ENCODE data around the gene ERICH2.

Gene ERICH2

DNA sequence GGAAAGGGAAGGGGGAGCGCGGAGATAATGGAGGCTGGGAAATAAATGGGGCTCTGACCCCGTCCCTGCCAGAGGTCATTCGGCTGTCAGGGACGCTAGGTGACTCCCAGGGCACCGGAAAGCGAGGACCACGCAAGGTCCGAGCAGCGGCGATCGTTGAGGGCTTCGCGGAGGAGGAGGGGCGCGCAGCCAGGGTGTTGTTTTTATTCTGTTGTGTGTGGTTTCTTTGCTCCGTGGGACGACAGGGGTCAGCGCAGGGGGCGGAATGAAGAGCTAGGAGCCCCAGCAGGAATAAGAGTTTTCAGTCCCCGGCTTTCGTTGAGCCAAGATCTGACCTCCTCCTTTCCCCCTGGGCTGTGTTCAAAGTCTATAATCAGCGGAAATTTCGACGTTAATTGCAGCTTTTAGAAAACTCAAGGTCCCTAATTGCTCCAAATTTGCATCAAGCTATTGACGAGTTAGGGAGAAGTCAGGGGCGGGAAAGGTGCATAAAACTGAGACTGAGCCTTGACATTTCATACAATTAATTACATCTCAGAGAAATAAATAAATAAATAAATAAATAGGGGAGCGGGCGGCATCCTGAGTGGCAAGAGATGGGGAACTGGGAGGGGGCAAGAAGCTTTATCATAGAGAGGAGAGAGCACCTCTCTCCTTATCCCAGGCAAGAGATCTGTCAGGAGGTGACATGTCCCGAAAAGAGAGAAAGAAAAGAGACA is 48.7 kb downstream of the ERICH2 start:
- Histone ChIP-seq H3K4me1 (ENCODE audit: control insufficient read depth in 1 of 2, insufficient read depth in 2 of 2, low read length in 2 of 2) (peaks cover 17 to 81% of the 10 kb centered on the region in 2 donors), H3K9me3 (ENCODE audit: control insufficient read depth in 1 of 2, low read length in 2 of 2) (peaks cover 0 to 9% of the 10 kb centered on the region in 2 donors), H3K27me3 (ENCODE audit: low read depth, low read length) (peaks cover 84% of the 10 kb centered on the region), H3K36me3 (ENCODE audit: control insufficient read depth in 1 of 2, insufficient read depth in 2 of 2, low read length in 2 of 2) (no peaks in the 10 kb centered on the region), H3K27ac (ENCODE audit: low read length) (no peak overlapping the region), H3K4me3 (ENCODE audit: low read depth in 1 of 2, low read length in 2 of 2) (peak overlapping the region in 1 of 2 donors; percentile 68)

GRCh38 chr2:170819680-170820664 is 49.8 kb downstream of the ERICH2 start:
- Histone ChIP-seq H3K9me3 (ENCODE audit: control insufficient read depth in 1 of 2, low read length in 2 of 2) (peaks cover 0 to 9% of the 10 kb centered on the region in 2 donors), H3K4me3 (ENCODE audit: low read depth in 1 of 2, low read length in 2 of 2) (peak overlapping the region; percentile 49 to 56), H3K4me1 (ENCODE audit: control insufficient read depth in 1 of 2, insufficient read depth in 2 of 2, low read length in 2 of 2) (peaks cover 17 to 82% of the 10 kb centered on the region in 2 donors), H3K27me3 (ENCODE audit: low read depth, low read length) (peaks cover 80% of the 10 kb centered on the region), H3K27ac (ENCODE audit: low read length) (no peak overlapping the region), H3K36me3 (ENCODE audit: control insufficient read depth in 1 of 2, insufficient read depth in 2 of 2, low read length in 2 of 2) (no peaks in the 10 kb centered on the region)

- Histone ChIP-seq H3K4me1 (ENCODE audit: control insufficient read depth in 1 of 2, insufficient read depth in 2 of 2, low read length in 2 of 2) (peaks cover 15 to 73% of the 10 kb centered on the region in 2 donors), H3K36me3 (ENCODE audit: control insufficient read depth in 1 of 2, insufficient read depth in 2 of 2, low read length in 2 of 2) (no peaks in the 10 kb centered on the region), H3K27me3 (ENCODE audit: low read depth, low read length) (peaks cover 71% of the 10 kb centered on the region), H3K9me3 (ENCODE audit: control insufficient read depth in 1 of 2, low read length in 2 of 2) (peaks cover 0 to 9% of the 10 kb centered on the region in 2 donors), H3K4me3 (ENCODE audit: low read depth in 1 of 2, low read length in 2 of 2) (peak overlapping the region; percentile 49 to 56), H3K27ac (ENCODE audit: low read length) (no peak overlapping the region)
These were observed 50.8 kb downstream of the ERICH2 start for GRCh38 chr2:170820757-170821530.

DNA sequence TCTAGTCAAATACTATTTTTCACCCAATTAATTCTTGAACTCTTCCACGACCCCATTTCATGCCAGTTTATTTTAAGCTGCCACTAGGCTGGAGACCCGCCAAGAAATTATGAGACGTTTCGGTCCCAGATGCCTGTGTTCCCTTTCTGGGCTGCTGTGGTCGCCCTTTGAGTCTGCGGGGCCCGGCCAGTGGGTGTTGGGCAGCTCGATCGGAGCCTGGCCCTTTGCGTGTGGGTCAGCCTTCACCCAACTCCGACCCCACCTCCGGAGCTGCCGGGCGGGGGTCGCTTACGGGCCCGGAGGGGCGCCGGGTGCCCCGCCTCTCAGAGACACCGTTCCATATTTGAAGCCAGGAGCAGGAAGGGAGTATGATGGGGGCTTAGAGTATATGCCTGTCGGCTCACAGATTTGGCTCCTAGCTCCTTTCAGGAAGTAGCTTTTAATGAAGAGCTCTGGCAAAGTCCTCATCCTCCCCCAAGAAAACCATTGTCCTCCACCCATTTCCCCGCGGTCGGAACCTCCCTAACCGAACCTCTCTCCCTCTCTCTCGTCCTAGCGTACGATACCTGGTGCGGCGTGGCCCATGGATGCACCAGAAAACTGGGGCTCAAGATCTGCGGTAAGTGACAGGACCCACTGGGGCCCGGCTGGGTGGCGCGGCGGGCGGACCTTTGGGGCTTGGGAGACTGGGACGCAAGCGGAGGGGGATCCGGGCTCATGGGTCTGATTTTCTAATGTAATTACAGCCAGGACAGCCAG is 51.5 kb downstream of the ERICH2 start:
- Histone ChIP-seq H3K9me3 (ENCODE audit: control insufficient read depth in 1 of 2, low read length in 2 of 2) (peaks cover 0 to 9% of the 10 kb centered on the region in 2 donors), H3K4me1 (ENCODE audit: control insufficient read depth in 1 of 2, insufficient read depth in 2 of 2, low read length in 2 of 2) (peaks cover 10 to 66% of the 10 kb centered on the region in 2 donors)

GRCh38 chr2:170822290-170823087 is 52.3 kb downstream of the ERICH2 start:
- Histone ChIP-seq H3K27ac (ENCODE audit: low read length) (no peak overlapping the region), H3K27me3 (ENCODE audit: low read depth, low read length) (peaks cover 61% of the 10 kb centered on the region), H3K9me3 (ENCODE audit: control insufficient read depth in 1 of 2, low read length in 2 of 2) (peaks cover 0 to 9% of the 10 kb centered on the region in 2 donors), H3K36me3 (ENCODE audit: control insufficient read depth in 1 of 2, insufficient read depth in 2 of 2, low read length in 2 of 2) (no peaks in the 10 kb centered on the region), H3K4me1 (ENCODE audit: control insufficient read depth in 1 of 2, insufficient read depth in 2 of 2, low read length in 2 of 2) (peaks cover 10 to 58% of the 10 kb centered on the region in 2 donors), H3K4me3 (ENCODE audit: low read depth in 1 of 2, low read length in 2 of 2) (peak overlapping the region in 1 of 2 donors; percentile 56)

More for the DNA sequence above, 51.5 kb downstream of the ERICH2 start:
- Histone ChIP-seq H3K27me3 (ENCODE audit: low read depth, low read length) (peaks cover 64% of the 10 kb centered on the region), H3K36me3 (ENCODE audit: control insufficient read depth in 1 of 2, insufficient read depth in 2 of 2, low read length in 2 of 2) (no peaks in the 10 kb centered on the region), H3K4me3 (ENCODE audit: low read depth in 1 of 2, low read length in 2 of 2) (peak overlapping the region in 1 of 2 donors; percentile 56), H3K27ac (ENCODE audit: low read length) (no peak overlapping the region)

DNA sequence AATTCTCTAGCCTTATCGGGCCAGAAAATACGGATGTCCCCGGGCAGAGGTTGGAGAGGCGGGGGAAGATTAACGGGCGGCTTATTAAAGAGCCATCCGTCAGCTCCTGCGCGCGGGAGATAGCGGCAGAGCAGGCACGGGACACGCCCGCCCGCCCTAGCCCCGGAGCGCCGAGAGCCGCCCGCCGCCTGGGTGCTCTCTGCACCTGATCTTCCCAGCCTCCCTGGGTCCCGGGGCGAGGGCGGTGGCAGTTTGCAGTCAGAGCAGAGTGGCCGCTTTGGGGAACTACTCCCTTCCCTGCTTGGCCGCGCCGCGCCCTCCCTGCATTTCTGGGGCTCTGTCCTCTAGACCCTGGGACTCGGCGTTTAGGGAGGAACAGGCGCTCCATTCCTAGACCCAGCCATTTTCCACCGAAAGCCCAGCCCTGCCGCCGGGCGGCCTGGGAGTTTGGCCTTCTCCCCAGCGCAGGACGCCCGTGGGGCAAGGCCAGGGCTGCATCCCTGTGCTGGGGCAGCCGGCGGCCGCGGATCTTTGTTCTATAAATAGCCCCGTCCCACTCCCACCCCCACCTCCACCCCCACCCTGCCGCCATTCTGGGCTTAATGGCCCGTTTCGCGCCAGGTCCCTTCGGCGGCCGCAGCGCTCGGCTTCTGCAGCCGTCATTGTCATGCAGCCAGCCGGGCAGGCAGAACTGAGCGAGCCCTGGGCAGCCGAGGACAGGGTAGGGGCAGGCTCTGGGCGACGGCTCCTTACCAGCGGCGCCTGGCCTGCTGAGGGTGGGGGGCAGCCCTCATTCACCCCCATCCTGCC is 53.1 kb downstream of the ERICH2 start:
- H3K27me3 ChIP-seq (ENCODE audit: low read depth, low read length): peaks cover 56% of the 10 kb centered on the region
- H3K4me1 ChIP-seq (ENCODE audit: control insufficient read depth in 1 of 2, insufficient read depth in 2 of 2, low read length in 2 of 2): peaks cover 10 to 50% of the 10 kb centered on the region in 2 donors
- peak overlapping the region in 1 of 2 donors; percentile 56 for H3K4me3 ChIP-seq (ENCODE audit: low read depth in 1 of 2, low read length in 2 of 2)
- no peaks in the 10 kb centered on the region for H3K36me3 ChIP-seq (ENCODE audit: control insufficient read depth in 1 of 2, insufficient read depth in 2 of 2, low read length in 2 of 2)
- peaks cover 0 to 9% of the 10 kb centered on the region in 2 donors for H3K9me3 ChIP-seq (ENCODE audit: control insufficient read depth in 1 of 2, low read length in 2 of 2)
- H3K27ac ChIP-seq (ENCODE audit: low read length): no peak overlapping the region

GRCh38 chr2:170823898-170824215 is 53.7 kb downstream of the ERICH2 start:
- Histone ChIP-seq H3K4me1 (ENCODE audit: control insufficient read depth in 1 of 2, insufficient read depth in 2 of 2, low read length in 2 of 2) (peaks cover 10 to 44% of the 10 kb centered on the region in 2 donors), H3K9me3 (ENCODE audit: control insufficient read depth in 1 of 2, low read length in 2 of 2) (peaks cover 0 to 9% of the 10 kb centered on the region in 2 donors), H3K27me3 (ENCODE audit: low read depth, low read length) (peaks cover 50% of the 10 kb centered on the region), H3K4me3 (ENCODE audit: low read depth in 1 of 2, low read length in 2 of 2) (peak overlapping the region in 1 of 2 donors; percentile 56), H3K27ac (ENCODE audit: low read length) (no peak overlapping the region), H3K36me3 (ENCODE audit: control insufficient read depth in 1 of 2, insufficient read depth in 2 of 2, low read length in 2 of 2) (no peaks in the 10 kb centered on the region)

DNA sequence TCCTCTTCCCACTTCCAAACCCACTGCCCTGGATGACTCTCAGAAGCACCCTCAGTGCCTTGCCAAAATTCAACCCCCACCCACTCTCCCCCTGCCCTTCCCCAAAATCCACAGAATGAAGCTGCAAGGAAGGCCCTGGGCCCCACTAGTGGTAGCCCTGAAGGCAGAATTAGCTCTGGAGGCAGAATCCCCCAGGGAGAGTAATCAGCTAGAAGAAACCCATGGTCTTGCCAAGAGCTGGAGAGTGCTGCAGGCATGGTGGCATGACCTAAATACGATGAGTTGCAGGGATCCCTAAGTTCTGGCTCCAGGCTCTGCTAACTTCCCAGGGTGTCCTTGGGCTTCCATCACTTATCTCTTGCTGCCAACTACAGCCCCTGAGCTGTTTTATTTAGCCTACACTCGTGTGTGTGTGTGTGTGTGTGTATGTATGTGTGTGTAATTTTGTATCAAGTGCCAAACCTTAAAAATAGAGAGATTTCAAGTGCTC is 54.4 kb downstream of the ERICH2 start:
- peaks cover 44% of the 10 kb centered on the region for H3K27me3 ChIP-seq (ENCODE audit: low read depth, low read length)
- peaks cover 10 to 42% of the 10 kb centered on the region in 2 donors for H3K4me1 ChIP-seq (ENCODE audit: control insufficient read depth in 1 of 2, insufficient read depth in 2 of 2, low read length in 2 of 2)
- H3K9me3 ChIP-seq (ENCODE audit: control insufficient read depth in 1 of 2, low read length in 2 of 2): peaks cover 0 to 9% of the 10 kb centered on the region in 2 donors
- H3K36me3 ChIP-seq (ENCODE audit: control insufficient read depth in 1 of 2, insufficient read depth in 2 of 2, low read length in 2 of 2): no peaks in the 10 kb centered on the region
- no peak overlapping the region for H3K27ac ChIP-seq (ENCODE audit: low read length)
- no peak overlapping the region for H3K4me3 ChIP-seq (ENCODE audit: low read depth in 1 of 2, low read length in 2 of 2)

DNA sequence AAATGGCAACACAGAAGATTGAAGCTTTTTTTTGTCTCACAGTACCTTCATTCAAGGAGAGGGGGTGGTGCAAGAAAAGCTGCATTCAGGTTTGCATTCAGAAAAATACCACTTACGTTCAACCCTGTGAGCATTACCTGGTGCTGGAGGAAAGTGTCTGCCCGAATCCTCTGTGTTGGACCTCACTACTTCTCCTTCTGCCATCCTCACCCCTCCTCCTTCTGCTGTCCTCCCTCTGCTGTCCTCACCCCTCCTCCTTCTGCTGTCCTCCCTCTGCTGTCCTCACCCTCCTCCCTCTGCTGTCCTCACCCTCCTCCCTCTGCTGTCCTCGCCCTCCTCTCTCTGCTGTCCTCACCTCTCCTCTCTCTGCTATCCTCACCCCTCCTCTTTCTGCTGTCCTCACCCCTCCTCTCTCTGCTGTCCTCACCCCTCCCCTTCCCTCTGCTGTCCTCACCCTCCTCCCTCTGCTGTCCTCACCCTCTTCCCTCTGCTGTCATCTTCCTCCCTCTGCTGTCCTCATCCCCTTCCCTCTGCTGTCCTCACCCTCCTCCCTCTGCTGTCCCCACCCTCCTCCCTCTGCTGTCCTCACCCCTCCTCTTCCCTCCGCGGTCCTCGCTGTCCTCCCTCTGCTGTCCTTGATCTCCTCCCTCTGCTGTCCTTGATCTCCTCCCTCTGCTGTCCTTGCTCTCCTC is 57.8 kb downstream of the ERICH2 start:
- no peaks in the 10 kb centered on the region for H3K36me3 ChIP-seq (ENCODE audit: control insufficient read depth in 1 of 2, insufficient read depth in 2 of 2, low read length in 2 of 2)
- peaks cover 0 to 8% of the 10 kb centered on the region in 2 donors for H3K4me1 ChIP-seq (ENCODE audit: control insufficient read depth in 1 of 2, insufficient read depth in 2 of 2, low read length in 2 of 2)
- no peak overlapping the region for H3K4me3 ChIP-seq (ENCODE audit: low read depth in 1 of 2, low read length in 2 of 2)
- H3K9me3 ChIP-seq (ENCODE audit: control insufficient read depth in 1 of 2, low read length in 2 of 2): no peaks in the 10 kb centered on the region
- H3K27ac ChIP-seq (ENCODE audit: low read length): no peak overlapping the region
- H3K27me3 ChIP-seq (ENCODE audit: low read depth, low read length): peaks cover 10% of the 10 kb centered on the region
